HG03521 (cell line): ENCODE measurements around the gene KCNC1.

Source experiments
- ATAC-seq: cut with Tn5 transposase; IDR thresholded peaks from one replicate; pipeline ENCODE4 v1.9.1; 2021; ENCODE audit warnings: mild to moderate bottlenecking, moderate library complexity; ENCODE audit not compliant: unreplicated experiment

Gene KCNC1

GRCh38 chr11:17788084-17788483, 53.5 kb downstream of the KCNC1 start:
- no peak for ATAC-seq

GRCh38 chr11:17790453-17790852, 55.9 kb downstream of the KCNC1 start:
- ATAC-seq: no peak

GRCh38 chr11:17791144-17791543, 56.6 kb downstream of the KCNC1 start:
- ATAC-seq: no peak

GRCh38 chr11:17792161-17792560, 57.6 kb downstream of the KCNC1 start:
- no peak for ATAC-seq

GRCh38 chr11:17793642-17794170, 59.1 kb downstream of the KCNC1 start:
- ATAC-seq: no peak

- no peak for ATAC-seq
These were observed 60.4 kb downstream of the KCNC1 start for GRCh38 chr11:17794981-17795380.

GRCh38 chr11:17796154-17796553, 61.6 kb downstream of the KCNC1 start:
- no peak for ATAC-seq

GRCh38 chr11:17798253-17798652, 63.7 kb downstream of the KCNC1 start:
- ATAC-seq: no peak

- no peak for ATAC-seq
These were observed 64.1 kb downstream of the KCNC1 start for GRCh38 chr11:17798716-17799115.

GRCh38 chr11:17799147-17799546, 64.6 kb downstream of the KCNC1 start:
- ATAC-seq: no peak

- no peak for ATAC-seq
These were observed 66.6 kb downstream of the KCNC1 start for GRCh38 chr11:17801166-17801565.

- ATAC-seq: no peak
These were observed 67.9 kb downstream of the KCNC1 start for GRCh38 chr11:17802491-17802890.

- ATAC-seq: no peak
These were observed 69.3 kb downstream of the KCNC1 start for GRCh38 chr11:17803754-17804334.

- ATAC-seq: no peak
These were observed 70.5 kb downstream of the KCNC1 start for GRCh38 chr11:17805043-17805442.

- ATAC-seq: no peak
These were observed 71.3 kb downstream of the KCNC1 start for GRCh38 chr11:17805873-17806272.

- no peak for ATAC-seq
These were observed 72.5 kb downstream of the KCNC1 start for GRCh38 chr11:17807034-17807433.

GRCh38 chr11:17810041-17810440, 75.5 kb downstream of the KCNC1 start:
- no peak for ATAC-seq

GRCh38 chr11:17810746-17811145, 76.2 kb downstream of the KCNC1 start:
- ATAC-seq: no peak

GRCh38 chr11:17811352-17811751, 76.8 kb downstream of the KCNC1 start:
- no peak for ATAC-seq

GRCh38 chr11:17812091-17812864, 77.7 kb downstream of the KCNC1 start:
- ATAC-seq: no peak

GRCh38 chr11:17812865-17813187, 78.2 kb downstream of the KCNC1 start:
- ATAC-seq: no peak

GRCh38 chr11:17813391-17814059, 78.9 kb downstream of the KCNC1 start:
- no peak for ATAC-seq
